HepG2 (cell line): ENCODE measurements around the gene ADAMTS13. TPM values are rescaled to one million over a fixed set of nuclear protein-coding genes. Genes with fewer than 3 reads are reported as not detected.
A peak's percentile ranks its signal among the peaks of the same experiment; 100 is the strongest.

Experiments
- ATAC-seq: fragments of 200-7000 bp; cut with Tn5 transposase; 3 replicates; pipeline ENCODE4 v1.9.1; 2020; ENCODE audit warnings: mild to moderate bottlenecking, moderate library complexity
- BruUV-seq: library from RNA; stranded (reverse); fragments of 400-500 nt; replicated peaks from 2 replicates; lab custom pipeline; 2021; lab: Mats Ljungman, UMichigan
- CTCF ChIA-PET: fragments of 300-600 bp; formaldehyde crosslinking; extraction: SDS; loops from one replicate; lab custom pipeline; 2021; ENCODE audit warnings: low total read pairs, inconsistent platforms, low intra/inter-chr PET ratio; lab: Yijun Ruan, JAX
- POLR2A ChIA-PET: fragments of 350-600 bp; sonication (Branson Sonifier 250); formaldehyde crosslinking; loops from one replicate; lab custom pipeline; 2020; ENCODE audit warnings: antibody characterized with exemption, inconsistent platforms; lab: Yijun Ruan, JAX
- DNase-seq: peaks from one replicate; pipeline ENCODE4 v3.0.0-alpha.2; 2015; ENCODE audit warnings: low spot score
- FAIRE-seq: peaks from 3 replicates; lab custom pipeline; 2011; peaks lifted over from hg19 to GRCh38; lab: Jason Lieb, UNC
- H2AFZ ChIP-seq: one replicate; pipeline ENCODE4 v1.6.1; 2011; ENCODE audit warnings: low read length, inconsistent platforms
- H3K27ac ChIP-seq: fragments of 300-600 bp; 3 replicates; pipeline ENCODE4 v1.8.0; 2011; ENCODE audit warnings: mixed run types, mild to moderate bottlenecking, mixed read lengths, low read length, inconsistent platforms; ENCODE audit not compliant: insufficient read depth; ENCODE audit errors: extremely low read length
- H3K27me3 ChIP-seq, 2 experiments: fragments of 200-600 bp in 1 of 2; 2 replicates in 1 of 2; 3 replicates in 1 of 2; pipeline versions ENCODE4 v1.6.0 to v1.8.0; 2011; ENCODE audit warnings: low read length in 2 of 2, mild to moderate bottlenecking in 2 of 2, moderate library complexity in 2 of 2, inconsistent platforms in 1 of 2; ENCODE audit not compliant: insufficient read depth in 2 of 2, control insufficient read depth in 1 of 2
- H3K36me3 ChIP-seq, 2 experiments: fragments of 200-600 bp in 1 of 2; replicated peaks in 1 of 2; 2 replicates in 1 of 2; 3 replicates in 1 of 2; pipeline versions ENCODE4 v1.5.1 to v1.8.0; 2011; ENCODE audit warnings: low read length in 2 of 2, inconsistent platforms in 1 of 2; ENCODE audit not compliant: insufficient read depth in 2 of 2, control insufficient read depth in 1 of 2
- H3K4me1 ChIP-seq: 2 replicates; pipeline ENCODE4 v1.5.1; 2012; ENCODE audit warnings: low read length, inconsistent platforms; ENCODE audit not compliant: insufficient read depth
- H3K4me2 ChIP-seq: 2 replicates; pipeline ENCODE4 v1.6.0; 2011; ENCODE audit warnings: low read depth, low read length, inconsistent platforms
- H3K4me3 ChIP-seq, 3 experiments: fragments of 200-600 bp in 1 of 3; sonication (generic), shearing (Covaris generic) in 1 of 3; replicated peaks in 1 of 3; 2 replicates each; pipeline ENCODE4 v1.5.1; 2011 to 2016; ENCODE audit warnings: low read length in 3 of 3, inconsistent platforms in 2 of 3, low read depth in 2 of 3, mild to moderate bottlenecking in 2 of 3, control low read depth in 1 of 3, mixed read lengths in 1 of 3; ENCODE audit not compliant: insufficient read depth in 1 of 3
- H3K79me2 ChIP-seq: one replicate; pipeline ENCODE4 v1.6.1; 2011; ENCODE audit warnings: low read length, inconsistent platforms; ENCODE audit not compliant: insufficient read depth
- H3K9ac ChIP-seq: 2 replicates; pipeline ENCODE4 v1.6.0; 2011; ENCODE audit warnings: mild to moderate bottlenecking, low read depth, low read length, inconsistent platforms; ENCODE audit not compliant: insufficient read depth
- H3K9me3 ChIP-seq: 2 replicates; pipeline ENCODE4 v1.5.1; 2012; ENCODE audit warnings: mild to moderate bottlenecking, low read length
- H4K20me1 ChIP-seq: 2 replicates; pipeline ENCODE4 v1.6.0; 2011; ENCODE audit warnings: inconsistent platforms, mild to moderate bottlenecking, low read length, moderate library complexity; ENCODE audit not compliant: insufficient read depth
- HNRNPK ChIP-seq: fragments of 200-400 bp; formaldehyde crosslinking; IDR thresholded peaks from 2 replicates; pipeline ENCODE4 v1.6.1; 2018; ENCODE audit warnings: low read length, low read depth, moderate library complexity, mild to moderate bottlenecking; ENCODE audit not compliant: poor library complexity, severe bottlenecking
- HOMEZ ChIP-seq: IDR thresholded peaks from 2 replicates; pipeline ENCODE4 v1.6.1; 2016; ENCODE audit warnings: low read depth
- KDM2A ChIP-seq: sonication (generic); formaldehyde crosslinking; IDR thresholded peaks from 2 replicates; pipeline ENCODE4 v1.4.0; 2020; ENCODE audit warnings: low read depth, missing genetic modification reagents, borderline replicate concordance
- KLF15 ChIP-seq: sonication (generic); formaldehyde crosslinking; IDR thresholded peaks from 2 replicates; pipeline ENCODE4 v1.8.1; 2023; ENCODE audit warnings: borderline replicate concordance, mild to moderate bottlenecking, inconsistent platforms, missing genetic modification reagents, mixed read lengths
- MEIS1 ChIP-seq: sonication (generic); formaldehyde crosslinking; IDR thresholded peaks from 2 replicates; pipeline ENCODE4 v1.9.0; 2021; ENCODE audit warnings: mild to moderate bottlenecking, missing genetic modification reagents, moderate library complexity, borderline replicate concordance
- PCBP1 ChIP-seq: fragments of 200-400 bp; formaldehyde crosslinking; IDR thresholded peaks from 2 replicates; pipeline ENCODE4 v1.6.1; 2017; ENCODE audit warnings: mild to moderate bottlenecking, low read depth, low read length, borderline replicate concordance
- RORA ChIP-seq: sonication (generic); formaldehyde crosslinking; IDR thresholded peaks from 2 replicates; pipeline ENCODE4 v1.5.0; 2020; ENCODE audit warnings: mild to moderate bottlenecking, missing genetic modification reagents, moderate library complexity
- SAP130 ChIP-seq: IDR thresholded peaks from 2 replicates; pipeline ENCODE4 v1.6.1; 2016; ENCODE audit warnings: low read depth
- SRY ChIP-seq: sonication (generic); formaldehyde crosslinking; IDR thresholded peaks from 2 replicates; pipeline ENCODE4 v1.8.0; 2022; ENCODE audit warnings: mild to moderate bottlenecking, missing genetic modification reagents
- YEATS2 ChIP-seq: sonication (generic); formaldehyde crosslinking; IDR thresholded peaks from 2 replicates; pipeline ENCODE4 v1.4.0; 2020; ENCODE audit warnings: missing genetic modification reagents, borderline replicate concordance
- YEATS4 ChIP-seq: sonication (generic); formaldehyde crosslinking; IDR thresholded peaks from 2 replicates; pipeline ENCODE4 v1.4.0; 2020; ENCODE audit warnings: missing genetic modification reagents, borderline replicate concordance
- ZFY ChIP-seq: sonication (generic); formaldehyde crosslinking; IDR thresholded peaks from 2 replicates; pipeline ENCODE4 v1.4.0; 2020; ENCODE audit warnings: missing genetic modification reagents
- ZNF407 ChIP-seq: sonication (generic); formaldehyde crosslinking; IDR thresholded peaks from one replicate; pipeline ENCODE4 v1.5.1; 2020; ENCODE audit warnings: mild to moderate bottlenecking, missing genetic modification reagents; ENCODE audit errors: not compliant biosample characterization
- ZNF430 ChIP-seq: sonication (generic); formaldehyde crosslinking; IDR thresholded peaks from 2 replicates; pipeline ENCODE4 v1.9.0; 2021; ENCODE audit warnings: mild to moderate bottlenecking, missing genetic modification reagents
- ZNF747 ChIP-seq: sonication (generic); formaldehyde crosslinking; IDR thresholded peaks from 2 replicates; pipeline ENCODE4 v1.8.1; 2023; ENCODE audit warnings: missing genetic modification reagents, mild to moderate bottlenecking, borderline replicate concordance
- ZNF777 ChIP-seq: sonication (generic); formaldehyde crosslinking; IDR thresholded peaks from 2 replicates; pipeline ENCODE4 v1.4.0; 2020; ENCODE audit warnings: missing genetic modification reagents
- WGBS: methylation state at CpG from one replicate; pipeline ENCODE4 v1.1.6; 2017; ENCODE audit warnings: low lambda C conversion rate; 5-methylcytosine and 5-hydroxymethylcytosine counted together
- in situ Hi-C: cut with HindIII; loops from 2 replicates; pipeline ENCODE4 v1.10.0; 2017; ENCODE audit warnings: low pct_unique_long_range_greater_than_20kb; ENCODE audit not compliant: extremely low pct_ligation_motif_present
- intact Hi-C: fragments of 100-400 bp; cut with micrococcal nuclease; formaldehyde crosslinking; loops from one replicate; pipeline ENCODE4 v1.10.0; 2022; ENCODE audit not compliant: unreplicated experiment
- polyA plus RNA-seq, 8 experiments: library from polyadenylated mRNA; depleted of rRNA in 3 of 8; stranded (reverse) in 7 of 8; unstranded in 1 of 8; fragments of >200 nt; fragmentation: Illumina TruSeq in 4 of 8; extraction: Trizol in 4 of 8; gene quantifications; 2 replicates each; pipeline versions ENCODE4 v1.2.1 to v1.2.3, GENCODE V29; 2011 to 2016; ENCODE audit warnings: low read depth in 4 of 8, missing spikeins in 1 of 8, mixed read lengths in 1 of 8; ENCODE audit not compliant: insufficient read depth in 1 of 8
- total RNA-seq, 5 experiments: library from RNA; depleted of rRNA; stranded (reverse); fragments of >200 nt; fragmentation: Illumina TruSeq; extraction: Trizol; gene quantifications; 2 replicates each; pipeline ENCODE4 v1.2.3, GENCODE V29; 2016; ENCODE audit warnings: low read depth in 1 of 5

ADAMTS13 gene
- total and polyA plus RNA-seq, 2 of the 13 experiments (the other 11 are each of a cell fraction or from before 2014, with no cell fraction given), result 0.91 to 4.5 TPM

- H3K79me2 ChIP-seq, result no peaks in the 10 kb centered on the region
- BruUV-seq, result no TSS peak
- no peaks in the 10 kb centered on the region; a peak in 1 of 5 replicates for H3K27me3 ChIP-seq
- ATAC-seq (peak; percentile 78), DNase-seq (peak; percentile 21), FAIRE-seq (no peak)
- no peak overlapping the region for H3K27ac ChIP-seq
- no peak overlapping the region for H3K4me2 ChIP-seq
- H3K36me3 ChIP-seq, result no peaks in the 10 kb centered on the region
- H3K9me3 ChIP-seq, result no peaks in the 10 kb centered on the region
- 62% methylated on average over 42 of the region's 49 CpGs for whole genome bisulfite sequencing
- intact Hi-C loops, result no loop called here
- H4K20me1 ChIP-seq, result no peaks in the 10 kb centered on the region
- H3K4me1 ChIP-seq, result peaks cover 25% of the 10 kb centered on the region
- no peak overlapping the region for H3K4me3 ChIP-seq
- CTCF ChIA-PET, result no interaction called here
- H2AFZ ChIP-seq, result no peak overlapping the region
- H3K9ac ChIP-seq, result no peak overlapping the region
- in situ Hi-C loops, result no loop called here
- POLR2A ChIA-PET, result no interaction called here
- TF ChIP-seq YEATS2 (no peak), SRY (no peak), ZNF407 (CRISPR knock-in tag) (no peak), SAP130 (CRISPR knock-in tag) (0 out of 2 replicates have a peak, but pooled peaks have one; percentile 18), KLF15 (no peak), ZNF777 (CRISPR knock-in tag) (0 out of 2 replicates have a peak, but pooled peaks have one; percentile 27), MEIS1 (no peak), RORA (no peak), ZNF430 (CRISPR knock-in tag) (no peak), YEATS4 (CRISPR knock-in tag) (no peak), ZFY (CRISPR knock-in tag) (0 out of 2 replicates have a peak, but pooled peaks have one; percentile 9), HOMEZ (no peak), PCBP1 (0 out of 2 replicates have a peak, but pooled peaks have one; percentile 54), HNRNPK (peak; percentile 76), KDM2A (CRISPR knock-in tag) (peak; percentile 67; the same call in 1 of the 2 replicates), ZNF747 (CRISPR knock-in tag) (no peak)
Observed at GRCh38 chr9:133429641-133430161, 7.5 kb downstream of the ADAMTS13 start.
